Measurements from ENCODE around the gene GATA3.

GRCh38 chr10:8056378-8056777 lies 1.9 kb downstream of the GATA3 start:
- TF ChIP-seq CTCF (IDR thresholded peaks at IDR 0.05) (no peak), POLR2A (IDR thresholded peaks at IDR 0.05) (no peak)
